ENCODE results near the gene NOTCH2. TPM values are rescaled to one million over a fixed set of nuclear protein-coding genes. Genes with fewer than 3 reads are reported as not detected.
A peak's percentile ranks its signal among the peaks of the same experiment; 100 is the strongest.

Gene NOTCH2
- total RNA-seq, 1 experiment from 2014 or later = 62.9 TPM

DNA sequence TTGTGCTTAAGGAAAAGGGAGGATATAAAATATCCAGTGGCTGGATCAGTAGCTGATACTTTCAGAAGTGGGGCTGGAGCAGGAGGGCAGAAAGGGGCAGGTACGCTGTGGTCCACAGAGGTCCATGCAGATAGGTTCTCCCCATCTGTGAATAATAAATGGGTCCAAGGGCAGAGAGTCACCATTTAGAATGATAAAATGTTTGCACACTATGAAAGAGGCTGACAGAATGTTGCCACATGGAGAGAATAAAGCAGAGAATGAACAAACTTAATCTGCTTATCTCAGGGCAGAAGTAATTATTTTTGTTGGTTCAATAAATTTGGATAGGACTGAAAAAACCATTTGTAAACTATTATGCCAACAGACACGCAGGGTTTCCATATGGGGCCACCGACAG is 156.5 kb downstream of the NOTCH2 start:
- POLR2A ChIA-PET = no interaction called here
- no peak for ATAC-seq
- Histone ChIP-seq H4K20me1 (ENCODE audit: insufficient read depth) (no peaks in the 10 kb centered on the region), H3K9me2 (ENCODE audit: insufficient read depth) (no peaks in the 10 kb centered on the region), H3K36me3 (ENCODE audit: control insufficient read depth in 1 of 2, insufficient read depth in 2 of 2, low read length in 2 of 2) (peaks cover 23 to 27% of the 10 kb centered on the region in 2 experiments; a peak in 3 of 4 replicates), H3K9ac (ENCODE audit: low read length) (no peak overlapping the region), H3K27ac (ENCODE audit: low read depth, low read length) (no peak overlapping the region), H3K27me3 (ENCODE audit: insufficient read depth, low read length) (no peaks in the 10 kb centered on the region), H3K4me3 (replicated peaks in 1 of 2; ENCODE audit: low read depth in 1 of 2, low read length in 2 of 2) (no peak overlapping the region), H2AFZ (ENCODE audit: low read depth, low read length, poor library complexity, severe bottlenecking) (no peak overlapping the region), H3K4me2 (ENCODE audit: low read length) (no peak overlapping the region), H3K4me1 (ENCODE audit: control insufficient read depth in 1 of 2, insufficient read depth in 2 of 2, low read length in 2 of 2) (no peaks in the 10 kb centered on the region), H3K79me2 (ENCODE audit: insufficient read depth, low read length) (no peaks in the 10 kb centered on the region), H3K9me3 (ENCODE audit: control insufficient read depth in 1 of 2, insufficient read depth in 1 of 2, low read depth in 1 of 2, low read length in 2 of 2) (no peaks in the 10 kb centered on the region)
- CTCF ChIA-PET = no interaction called here
- DNase-seq (ENCODE audit: low read depth, low spot score) = no peak
- intact Hi-C loops (cut with micrococcal nuclease) = no loop called here
- BruUV-seq (replicated peaks) = TSS peak; percentile 9
- TF ChIP-seq CBX3 (IDR thresholded peaks at IDR 0.05; ENCODE audit: low read depth) (no peak), YY1 (IDR thresholded peaks at IDR 0.05; ENCODE audit: extremely low read depth, insufficient replicate concordance, low read depth, low read length) (no peak), POLR2A (IDR thresholded peaks at IDR 0.05; ENCODE audit: borderline replicate concordance, extremely low read depth, insufficient read depth, insufficient read length) (no peak), SIN3A (IDR thresholded peaks at IDR 0.05; ENCODE audit: low read depth) (no peak), SRF (IDR thresholded peaks at IDR 0.05; ENCODE audit: low read depth) (no peak), EGR1 (IDR thresholded peaks at IDR 0.05; ENCODE audit: low read depth) (no peak), TCF7L2 (IDR thresholded peaks at IDR 0.05; ENCODE audit: borderline replicate concordance, extremely low read depth, insufficient read depth, insufficient read length) (no peak), ZFX (IDR thresholded peaks at IDR 0.05) (no peak), RAD21 (IDR thresholded peaks at IDR 0.05; ENCODE audit: low read depth) (no peak), SP1 (IDR thresholded peaks at IDR 0.05; ENCODE audit: low read depth) (no peak), FOSL1 (IDR thresholded peaks at IDR 0.05; ENCODE audit: low read depth) (no peak), JUND (IDR thresholded peaks at IDR 0.05) (no peak), CEBPB (IDR thresholded peaks at IDR 0.05; ENCODE audit: low read depth) (no peak), POLR2AphosphoS5 (IDR thresholded peaks at IDR 0.05; ENCODE audit: low read depth, low read length) (no peak)
- TF ChIP-seq, protein P1, sequence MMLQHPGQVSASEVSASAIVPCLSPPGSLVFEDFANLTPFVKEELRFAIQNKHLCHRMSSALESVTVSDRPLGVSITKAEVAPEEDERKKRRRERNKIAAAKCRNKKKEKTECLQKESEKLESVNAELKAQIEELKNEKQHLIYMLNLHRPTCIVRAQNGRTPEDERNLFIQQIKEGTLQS (IDR thresholded peaks at IDR 0.05) = no peak
- TF ChIP-seq, protein P2, sequence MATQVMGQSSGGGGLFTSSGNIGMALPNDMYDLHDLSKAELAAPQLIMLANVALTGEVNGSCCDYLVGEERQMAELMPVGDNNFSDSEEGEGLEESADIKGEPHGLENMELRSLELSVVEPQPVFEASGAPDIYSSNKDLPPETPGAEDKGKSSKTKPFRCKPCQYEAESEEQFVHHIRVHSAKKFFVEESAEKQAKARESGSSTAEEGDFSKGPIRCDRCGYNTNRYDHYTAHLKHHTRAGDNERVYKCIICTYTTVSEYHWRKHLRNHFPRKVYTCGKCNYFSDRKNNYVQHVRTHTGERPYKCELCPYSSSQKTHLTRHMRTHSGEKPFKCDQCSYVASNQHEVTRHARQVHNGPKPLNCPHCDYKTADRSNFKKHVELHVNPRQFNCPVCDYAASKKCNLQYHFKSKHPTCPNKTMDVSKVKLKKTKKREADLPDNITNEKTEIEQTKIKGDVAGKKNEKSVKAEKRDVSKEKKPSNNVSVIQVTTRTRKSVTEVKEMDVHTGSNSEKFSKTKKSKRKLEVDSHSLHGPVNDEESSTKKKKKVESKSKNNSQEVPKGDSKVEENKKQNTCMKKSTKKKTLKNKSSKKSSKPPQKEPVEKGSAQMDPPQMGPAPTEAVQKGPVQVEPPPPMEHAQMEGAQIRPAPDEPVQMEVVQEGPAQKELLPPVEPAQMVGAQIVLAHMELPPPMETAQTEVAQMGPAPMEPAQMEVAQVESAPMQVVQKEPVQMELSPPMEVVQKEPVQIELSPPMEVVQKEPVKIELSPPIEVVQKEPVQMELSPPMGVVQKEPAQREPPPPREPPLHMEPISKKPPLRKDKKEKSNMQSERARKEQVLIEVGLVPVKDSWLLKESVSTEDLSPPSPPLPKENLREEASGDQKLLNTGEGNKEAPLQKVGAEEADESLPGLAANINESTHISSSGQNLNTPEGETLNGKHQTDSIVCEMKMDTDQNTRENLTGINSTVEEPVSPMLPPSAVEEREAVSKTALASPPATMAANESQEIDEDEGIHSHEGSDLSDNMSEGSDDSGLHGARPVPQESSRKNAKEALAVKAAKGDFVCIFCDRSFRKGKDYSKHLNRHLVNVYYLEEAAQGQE (IDR thresholded peaks at IDR 0.05; ENCODE audit: low read depth) = no peak
- TF ChIP-seq, protein P3, sequence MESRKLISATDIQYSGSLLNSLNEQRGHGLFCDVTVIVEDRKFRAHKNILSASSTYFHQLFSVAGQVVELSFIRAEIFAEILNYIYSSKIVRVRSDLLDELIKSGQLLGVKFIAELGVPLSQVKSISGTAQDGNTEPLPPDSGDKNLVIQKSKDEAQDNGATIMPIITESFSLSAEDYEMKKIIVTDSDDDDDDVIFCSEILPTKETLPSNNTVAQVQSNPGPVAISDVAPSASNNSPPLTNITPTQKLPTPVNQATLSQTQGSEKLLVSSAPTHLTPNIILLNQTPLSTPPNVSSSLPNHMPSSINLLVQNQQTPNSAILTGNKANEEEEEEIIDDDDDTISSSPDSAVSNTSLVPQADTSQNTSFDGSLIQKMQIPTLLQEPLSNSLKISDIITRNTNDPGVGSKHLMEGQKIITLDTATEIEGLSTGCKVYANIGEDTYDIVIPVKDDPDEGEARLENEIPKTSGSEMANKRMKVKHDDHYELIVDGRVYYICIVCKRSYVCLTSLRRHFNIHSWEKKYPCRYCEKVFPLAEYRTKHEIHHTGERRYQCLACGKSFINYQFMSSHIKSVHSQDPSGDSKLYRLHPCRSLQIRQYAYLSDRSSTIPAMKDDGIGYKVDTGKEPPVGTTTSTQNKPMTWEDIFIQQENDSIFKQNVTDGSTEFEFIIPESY (IDR thresholded peaks at IDR 0.05; ENCODE audit: extremely low read depth, insufficient replicate concordance, low read length) = no peak
- RAD21 ChIA-PET (ENCODE audit: low non-redundant PET in 1 of 2, low total read pairs in 2 of 2, uncharacterized antibody in 2 of 2, unreplicated experiment in 2 of 2) = no interaction called here

Measured in HCT116 (cell line).